Measurements from ENCODE around the gene ANKS3.

GRCh38 chr16:4748682-4749411 lies 14.8 kb upstream of the ANKS3 start:
- no peak for TF ChIP-seq NFRKB (IDR thresholded peaks at IDR 0.05)
- TF ChIP-seq FOXM1 (IDR thresholded peaks at IDR 0.05; ENCODE audit: borderline replicate concordance), result no peak
- no peak for TF ChIP-seq FOXA1 (IDR thresholded peaks at IDR 0.05)
- no peak for TF ChIP-seq L3MBTL2 (conservative IDR thresholded peaks at IDR 0.05)
- no peak for TF ChIP-seq FOXK2 (IDR thresholded peaks at IDR 0.05)
- TF ChIP-seq SP1 (IDR thresholded peaks at IDR 0.05), result no peak
- no peak for TF ChIP-seq ARNT (IDR thresholded peaks at IDR 0.05)
- no peak for TF ChIP-seq ELF4 (IDR thresholded peaks at IDR 0.05)
- no peak for TF ChIP-seq LEF1 (IDR thresholded peaks at IDR 0.05; ENCODE audit: borderline replicate concordance)
- no peak for TF ChIP-seq CTBP1 (IDR thresholded peaks at IDR 0.05; ENCODE audit: borderline replicate concordance)
- no peak for TF ChIP-seq BHLHE40 (IDR thresholded peaks at IDR 0.05; ENCODE audit: borderline replicate concordance)

All from HEK293T (cell line).